SK-N-SH treated with all-trans-retinoic acid at 6 μM for 48 hours (cell line): ENCODE results near the gene ZBTB16.

ENCODE experiments used
- ATAC-seq: fragments of 200-7000 bp; cut with Tn5 transposase; 3 replicates; pipeline ENCODE4 v1.9.1; 2020; ENCODE audit warnings: mild to moderate bottlenecking, moderate library complexity
- ARNTL ChIP-seq: fragments of 450-650 bp; formaldehyde crosslinking; IDR thresholded peaks from 2 replicates; pipeline ENCODE4 v1.5.0; 2020; ENCODE audit warnings: low read depth, mild to moderate bottlenecking, moderate library complexity, borderline replicate concordance
- BACH2 ChIP-seq: fragments of 250-450 bp; sonication (Bioruptor Pico); IDR thresholded peaks from 2 replicates; pipeline ENCODE4 v1.9.0; 2021; ENCODE audit warnings: mild to moderate bottlenecking, borderline replicate concordance
- CSDC2 ChIP-seq: fragments of 250-450 bp; sonication (Bioruptor Pico); IDR thresholded peaks from 2 replicates; pipeline ENCODE4 v1.5.0; 2020; ENCODE audit warnings: mild to moderate bottlenecking, moderate library complexity
- ESRRG ChIP-seq: fragments of 250-450 bp; sonication (Bioruptor Pico); IDR thresholded peaks from 2 replicates; pipeline ENCODE4 v1.6.1; 2021; ENCODE audit warnings: mild to moderate bottlenecking
- GLIS3 ChIP-seq: fragments of 250-450 bp; sonication (Bioruptor Pico); IDR thresholded peaks from 2 replicates; pipeline ENCODE4 v1.5.0; 2020; ENCODE audit warnings: mild to moderate bottlenecking, moderate library complexity
- ISL1 ChIP-seq: fragments of 250-450 bp; sonication (Bioruptor Pico); IDR thresholded peaks from 2 replicates; pipeline ENCODE4 v2.1.2; 2022; ENCODE audit warnings: mild to moderate bottlenecking, moderate library complexity
- OSR1 ChIP-seq: fragments of 250-450 bp; sonication (Bioruptor Pico); IDR thresholded peaks from 2 replicates; pipeline ENCODE4 v1.8.0; 2022; ENCODE audit warnings: moderate library complexity, mild to moderate bottlenecking, inconsistent platforms
- PATZ1 ChIP-seq: fragments of 250-450 bp; sonication (Bioruptor Pico); IDR thresholded peaks from 2 replicates; pipeline ENCODE4 v1.8.0; 2020; ENCODE audit warnings: mild to moderate bottlenecking, moderate library complexity, borderline replicate concordance
- RARB ChIP-seq: fragments of 250-450 bp; sonication (Bioruptor Pico); IDR thresholded peaks from 2 replicates; pipeline ENCODE4 v1.8.0; 2021; ENCODE audit warnings: mild to moderate bottlenecking, moderate library complexity
- SNAI2 ChIP-seq: fragments of 250-450 bp; sonication (Bioruptor Pico); IDR thresholded peaks from 2 replicates; pipeline ENCODE4 v1.5.0; 2020; ENCODE audit warnings: mild to moderate bottlenecking, moderate library complexity
- TCF4 ChIP-seq: fragments of 250-450 bp; sonication (Bioruptor Pico); IDR thresholded peaks from 2 replicates; pipeline ENCODE4 v1.8.0; 2021; ENCODE audit warnings: mild to moderate bottlenecking, moderate library complexity, borderline replicate concordance
- ZC3H10 ChIP-seq: fragments of 250-450 bp; sonication (Bioruptor Pico); IDR thresholded peaks from 2 replicates; pipeline ENCODE4 v1.5.1; 2021; ENCODE audit warnings: mild to moderate bottlenecking, moderate library complexity
- ZFP3 ChIP-seq: fragments of 250-450 bp; sonication (Bioruptor Pico); IDR thresholded peaks from 2 replicates; pipeline ENCODE4 v1.5.0; 2020; ENCODE audit warnings: mild to moderate bottlenecking, moderate library complexity
- ZFP30 ChIP-seq: fragments of 450-650 bp; formaldehyde crosslinking; IDR thresholded peaks from 2 replicates; pipeline ENCODE4 v1.5.0; 2022; ENCODE audit warnings: mild to moderate bottlenecking, moderate library complexity
- ZNF565 ChIP-seq: fragments of 450-650 bp; formaldehyde crosslinking; conservative IDR thresholded peaks from 2 replicates; pipeline ENCODE4 v1.5.0; 2020; ENCODE audit warnings: low read depth, mild to moderate bottlenecking, moderate library complexity
- ZNF70 ChIP-seq: fragments of 450-650 bp; formaldehyde crosslinking; IDR thresholded peaks from 2 replicates; pipeline ENCODE4 v1.5.0; 2020; ENCODE audit warnings: mild to moderate bottlenecking, moderate library complexity
- ZNF8 ChIP-seq: fragments of 450-650 bp; formaldehyde crosslinking; IDR thresholded peaks from 2 replicates; pipeline ENCODE4 v1.5.0; 2020; ENCODE audit warnings: mild to moderate bottlenecking, moderate library complexity
- TF ChIP-seq, protein P1 (sequence below): fragments of 250-450 bp; sonication (Bioruptor Pico); IDR thresholded peaks from 2 replicates; pipeline ENCODE4 v1.8.0; 2021; ENCODE audit warnings: low read depth, mild to moderate bottlenecking, moderate library complexity, borderline replicate concordance
- TF ChIP-seq, protein P2 (sequence below): fragments of 250-450 bp; sonication (Bioruptor Pico); IDR thresholded peaks from 2 replicates; pipeline ENCODE4 v1.5.1; 2020; ENCODE audit warnings: low read depth, mild to moderate bottlenecking, moderate library complexity

The ZBTB16 gene

DNA sequence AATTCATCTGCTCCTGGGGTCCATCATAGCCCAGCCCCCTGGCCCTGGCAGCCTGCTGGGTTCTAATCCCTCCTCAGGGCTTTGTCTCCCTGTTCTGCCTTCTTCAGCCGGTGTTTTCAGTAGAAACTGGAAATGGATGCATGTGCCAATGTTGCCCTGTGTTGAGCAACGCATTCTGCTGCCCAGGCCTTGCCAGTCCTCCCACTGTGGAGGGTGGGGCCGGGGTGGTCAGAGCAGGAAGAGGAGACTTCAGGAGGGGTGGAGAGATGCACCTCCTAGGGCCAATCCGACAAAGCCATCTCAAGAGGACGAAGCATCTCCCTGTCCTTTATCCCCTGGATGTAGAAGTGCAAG, 27.6 kb upstream of the ZBTB16 start:
- no peak for ATAC-seq
- TF ChIP-seq SNAI2 (CRISPR knock-in tag) (no peak), ZNF70 (no peak), TCF4 (CRISPR knock-in tag) (no peak), PATZ1 (CRISPR knock-in tag) (no peak)

DNA sequence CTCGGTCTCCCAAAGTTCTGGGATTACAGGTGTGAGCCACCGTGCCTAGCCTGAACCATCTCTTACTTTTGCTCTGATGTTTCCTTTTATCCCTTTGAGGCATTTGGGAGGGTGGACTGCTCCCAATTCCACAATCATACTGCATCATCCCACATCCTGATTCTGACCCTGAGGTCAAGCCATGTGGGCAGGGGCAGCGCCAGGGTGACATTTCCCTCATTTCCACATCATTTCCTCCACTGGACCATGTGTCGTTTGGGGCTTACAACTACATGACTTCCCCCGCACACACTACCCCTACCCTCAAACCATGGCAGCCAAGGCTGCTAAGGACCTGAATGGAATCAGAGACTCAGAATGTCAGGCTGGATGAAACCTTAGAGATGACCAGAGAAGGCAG, 26.4 kb upstream of the ZBTB16 start:
- ATAC-seq, result no peak
- TF ChIP-seq ESRRG (CRISPR knock-in tag) (no peak), TCF4 (CRISPR knock-in tag) (no peak), ZFP30 (CRISPR knock-in tag) (no peak), GLIS3 (no peak), ZNF565 (CRISPR knock-in tag) (no peak)

GRCh38 chr11:114033572-114033971, 25.9 kb upstream of the ZBTB16 start:
- no peak for ATAC-seq
- no peak for TF ChIP-seq ZC3H10 (CRISPR knock-in tag)
- TF ChIP-seq SNAI2 (CRISPR knock-in tag), result no peak
- TF ChIP-seq RARB (CRISPR knock-in tag), result no peak
- TF ChIP-seq, protein P1, sequence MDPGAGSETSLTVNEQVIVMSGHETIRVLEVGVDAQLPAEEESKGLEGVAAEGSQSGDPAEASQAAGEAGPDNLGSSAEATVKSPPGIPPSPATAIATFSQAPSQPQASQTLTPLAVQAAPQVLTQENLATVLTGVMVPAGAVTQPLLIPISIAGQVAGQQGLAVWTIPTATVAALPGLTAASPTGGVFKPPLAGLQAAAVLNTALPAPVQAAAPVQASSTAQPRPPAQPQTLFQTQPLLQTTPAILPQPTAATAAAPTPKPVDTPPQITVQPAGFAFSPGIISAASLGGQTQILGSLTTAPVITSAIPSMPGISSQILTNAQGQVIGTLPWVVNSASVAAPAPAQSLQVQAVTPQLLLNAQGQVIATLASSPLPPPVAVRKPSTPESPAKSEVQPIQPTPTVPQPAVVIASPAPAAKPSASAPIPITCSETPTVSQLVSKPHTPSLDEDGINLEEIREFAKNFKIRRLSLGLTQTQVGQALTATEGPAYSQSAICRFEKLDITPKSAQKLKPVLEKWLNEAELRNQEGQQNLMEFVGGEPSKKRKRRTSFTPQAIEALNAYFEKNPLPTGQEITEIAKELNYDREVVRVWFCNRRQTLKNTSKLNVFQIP (CRISPR knock-in tag), result no peak
- no peak for TF ChIP-seq OSR1
- no peak for TF ChIP-seq ZNF70
- TF ChIP-seq ZFP3 (CRISPR knock-in tag), result no peak

DNA sequence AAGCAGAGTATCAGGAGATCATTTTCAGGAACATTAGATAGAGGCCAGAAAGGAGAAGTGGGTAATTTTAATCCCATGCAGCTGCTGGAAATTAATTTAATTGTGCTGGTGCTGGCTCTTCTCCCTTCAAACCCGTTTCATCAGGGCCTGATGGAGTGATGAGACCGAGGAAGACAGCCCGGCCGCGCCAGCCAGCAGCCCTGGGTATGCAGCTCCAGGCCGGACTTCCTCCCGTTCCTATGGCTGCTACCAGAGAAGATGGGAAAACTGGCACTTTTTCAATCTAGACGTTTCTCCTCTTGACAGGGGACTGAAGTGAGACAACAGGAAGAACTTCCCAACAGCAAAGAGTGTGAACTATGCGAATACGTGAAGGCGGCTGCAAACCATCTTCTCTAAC, 24.6 kb upstream of the ZBTB16 start:
- TF ChIP-seq ZC3H10 (CRISPR knock-in tag) (no peak), OSR1 (no peak), ZFP3 (CRISPR knock-in tag) (no peak), ZNF565 (CRISPR knock-in tag) (no peak), PATZ1 (CRISPR knock-in tag) (no peak), CSDC2 (CRISPR knock-in tag) (no peak), ZNF8 (CRISPR knock-in tag) (no peak), BACH2 (CRISPR knock-in tag) (no peak), ZNF70 (no peak), RARB (CRISPR knock-in tag) (no peak), ISL1 (CRISPR knock-in tag) (no peak), SNAI2 (CRISPR knock-in tag) (no peak), GLIS3 (no peak), ESRRG (CRISPR knock-in tag) (no peak), ARNTL (CRISPR knock-in tag) (no peak)
- TF ChIP-seq, protein P2, sequence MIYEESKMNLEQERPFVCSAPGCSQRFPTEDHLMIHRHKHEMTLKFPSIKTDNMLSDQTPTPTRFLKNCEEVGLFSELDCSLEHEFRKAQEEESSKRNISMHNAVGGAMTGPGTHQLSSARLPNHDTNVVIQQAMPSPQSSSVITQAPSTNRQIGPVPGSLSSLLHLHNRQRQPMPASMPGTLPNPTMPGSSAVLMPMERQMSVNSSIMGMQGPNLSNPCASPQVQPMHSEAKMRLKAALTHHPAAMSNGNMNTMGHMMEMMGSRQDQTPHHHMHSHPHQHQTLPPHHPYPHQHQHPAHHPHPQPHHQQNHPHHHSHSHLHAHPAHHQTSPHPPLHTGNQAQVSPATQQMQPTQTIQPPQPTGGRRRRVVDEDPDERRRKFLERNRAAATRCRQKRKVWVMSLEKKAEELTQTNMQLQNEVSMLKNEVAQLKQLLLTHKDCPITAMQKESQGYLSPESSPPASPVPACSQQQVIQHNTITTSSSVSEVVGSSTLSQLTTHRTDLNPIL (CRISPR knock-in tag), result no peak
- TF ChIP-seq, protein P1 (CRISPR knock-in tag), result no peak
- ATAC-seq, result no peak
